ENCODE measurements around the gene A2ML1. TPM values are rescaled to one million over a fixed set of nuclear protein-coding genes. Genes with fewer than 3 reads are reported as not detected.
"Not testable (repeated sequence)": the region's sequence is repeated elsewhere in the genome, so short reads cannot be mapped to it uniquely, and the experiment has no call there.

Gene A2ML1
- total and polyA plus RNA-seq, 2 donors (not counting 1 experiment from before 2014, with no cell fraction given) = not detected

DNA sequence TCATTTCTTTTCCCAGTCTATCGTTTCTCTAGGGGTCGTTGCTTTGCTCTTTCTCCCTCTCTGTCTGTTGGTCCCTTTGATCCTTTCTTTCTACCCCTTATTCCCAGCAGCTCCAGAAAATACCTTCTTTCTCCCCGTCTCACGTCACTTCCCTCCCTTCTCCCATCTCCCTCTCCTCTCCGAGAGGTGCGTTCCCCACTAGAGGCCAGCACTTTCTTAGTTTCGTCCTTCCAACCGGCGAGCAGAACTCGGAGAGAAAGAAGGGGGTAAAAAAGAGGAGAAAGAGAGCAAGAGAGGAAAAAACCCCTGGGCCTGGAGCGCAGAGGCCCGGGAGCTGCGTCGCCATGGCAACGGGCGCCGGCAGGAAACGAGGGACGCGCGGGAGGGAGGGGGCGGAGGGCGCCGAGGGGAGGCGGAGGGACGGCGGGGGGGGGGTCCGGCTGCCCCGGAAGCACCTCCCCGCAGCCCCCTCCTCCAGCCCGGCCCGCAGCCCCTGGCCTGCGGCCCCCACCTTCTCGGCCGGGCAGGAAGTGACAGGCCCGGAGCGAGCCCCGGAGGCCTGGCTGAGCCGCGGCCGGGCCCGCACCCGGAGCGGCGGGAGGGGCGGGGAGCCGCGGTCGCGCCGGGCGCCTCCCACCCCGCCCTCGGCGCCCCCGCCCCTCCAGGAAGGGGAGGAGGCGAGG, 91.8 kb downstream of the A2ML1 start, which contains the start of gene PHC1:
TSS of gene PHC1 (plus strand) at position 477 of the 683 bp plus-strand sequence. CDS start 3,169 bp downstream, outside the sequence.
- TF ChIP-seq, protein P1, sequence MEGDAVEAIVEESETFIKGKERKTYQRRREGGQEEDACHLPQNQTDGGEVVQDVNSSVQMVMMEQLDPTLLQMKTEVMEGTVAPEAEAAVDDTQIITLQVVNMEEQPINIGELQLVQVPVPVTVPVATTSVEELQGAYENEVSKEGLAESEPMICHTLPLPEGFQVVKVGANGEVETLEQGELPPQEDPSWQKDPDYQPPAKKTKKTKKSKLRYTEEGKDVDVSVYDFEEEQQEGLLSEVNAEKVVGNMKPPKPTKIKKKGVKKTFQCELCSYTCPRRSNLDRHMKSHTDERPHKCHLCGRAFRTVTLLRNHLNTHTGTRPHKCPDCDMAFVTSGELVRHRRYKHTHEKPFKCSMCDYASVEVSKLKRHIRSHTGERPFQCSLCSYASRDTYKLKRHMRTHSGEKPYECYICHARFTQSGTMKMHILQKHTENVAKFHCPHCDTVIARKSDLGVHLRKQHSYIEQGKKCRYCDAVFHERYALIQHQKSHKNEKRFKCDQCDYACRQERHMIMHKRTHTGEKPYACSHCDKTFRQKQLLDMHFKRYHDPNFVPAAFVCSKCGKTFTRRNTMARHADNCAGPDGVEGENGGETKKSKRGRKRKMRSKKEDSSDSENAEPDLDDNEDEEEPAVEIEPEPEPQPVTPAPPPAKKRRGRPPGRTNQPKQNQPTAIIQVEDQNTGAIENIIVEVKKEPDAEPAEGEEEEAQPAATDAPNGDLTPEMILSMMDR (conservative IDR thresholded peaks at IDR 0.05 in 1 of 2, IDR thresholded peaks at IDR 0.05 in 1 of 2; ENCODE audit: low read depth in 1 of 2, low read length in 2 of 2) = peak; percentile 52 to 53

DNA sequence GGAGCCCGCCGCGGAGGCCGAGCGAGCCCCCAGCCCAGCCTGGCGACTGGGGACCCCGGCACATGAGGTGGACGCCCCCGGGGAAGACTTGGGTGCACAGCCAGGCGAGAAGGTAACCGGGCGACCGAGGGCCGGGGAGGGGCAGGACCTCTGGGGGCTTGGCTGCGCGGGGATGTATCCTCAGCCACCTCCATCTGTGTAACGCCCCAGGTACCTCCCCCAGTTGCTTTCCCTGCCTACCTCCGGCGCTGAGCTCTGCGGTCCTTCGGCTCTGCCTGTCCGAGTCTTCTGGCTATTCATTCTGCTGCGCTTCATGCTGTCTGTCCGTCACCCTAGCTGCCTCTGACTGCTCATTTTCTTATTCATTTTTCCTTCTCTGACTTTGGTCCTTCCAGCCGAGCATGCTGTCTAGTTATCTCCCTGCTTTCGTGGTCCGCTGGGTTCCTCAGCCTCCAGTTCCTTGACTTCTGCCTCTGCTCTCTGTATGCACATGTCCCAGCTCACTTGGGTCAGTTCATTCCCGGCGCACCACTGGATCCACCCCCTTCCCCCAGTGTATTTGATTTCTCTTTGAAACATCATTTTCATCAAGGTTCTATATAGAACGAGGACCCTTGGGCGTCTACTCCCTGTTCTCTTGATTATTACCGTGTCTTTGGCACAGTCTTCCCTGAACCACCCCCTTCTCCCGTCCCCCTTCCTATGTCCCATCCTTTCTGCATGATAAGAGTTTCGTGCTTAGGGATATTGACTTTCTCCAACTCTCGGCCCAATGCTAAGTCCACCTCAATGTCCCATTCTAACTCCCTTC, 92.5 kb downstream of the A2ML1 start:
- no peaks in the 10 kb centered on the region for H3K36me3 ChIP-seq (ENCODE audit: control insufficient read depth, insufficient read depth, low read length)
- no peaks in the 10 kb centered on the region for H4K20me1 ChIP-seq (ENCODE audit: control insufficient read depth, extremely low read depth, insufficient read depth, low read length)
- H3K4me3 ChIP-seq (replicated peaks in 1 of 4; ENCODE audit: control extremely low read depth in 1 of 4, insufficient read depth in 1 of 4, low read depth in 3 of 4, low read length in 4 of 4) = peak overlapping the region; percentile 77 to 93 (median 85)
- no peaks in the 10 kb centered on the region for H3K9me3 ChIP-seq (ENCODE audit: control insufficient read depth, insufficient read depth, low read depth, low read length)
- peak overlapping the region; percentile 98 for H3K4me2 ChIP-seq (ENCODE audit: extremely low read depth, insufficient read depth, low read length)
- peak overlapping the region; percentile 60 for H3K9ac ChIP-seq (ENCODE audit: insufficient read depth, low read length)
- H3K79me2 ChIP-seq (ENCODE audit: control insufficient read depth, insufficient read depth, low read length) = no peaks in the 10 kb centered on the region
- no peaks in the 10 kb centered on the region for H3K27me3 ChIP-seq (ENCODE audit: control insufficient read depth, insufficient read depth, low read length)
- peak overlapping the region; percentile 60 for H3K27ac ChIP-seq (ENCODE audit: insufficient read depth, low read length)
- no peak for TF ChIP-seq EZH2 (IDR thresholded peaks at IDR 0.05; ENCODE audit: low read length, missing control alignments)
- TF ChIP-seq, protein P1 (conservative IDR thresholded peaks at IDR 0.05 in 1 of 2, IDR thresholded peaks at IDR 0.05 in 1 of 2; ENCODE audit: low read depth in 1 of 2, low read length in 2 of 2) = no peak
- H3K4me1 ChIP-seq (ENCODE audit: control insufficient read depth, extremely low read depth, insufficient read depth, low read length) = peaks cover 2% of the 10 kb centered on the region
- peak overlapping the region; percentile 92 for H2AFZ ChIP-seq (ENCODE audit: low read length)
- DNase-seq (ENCODE audit: low read depth in 2 of 2) = peak; percentile 26 to 63

More for the DNA sequence above, 91.8 kb downstream of the A2ML1 start, which contains the start of gene PHC1:
- not testable (repeated sequence) for H3K36me3 ChIP-seq (ENCODE audit: control insufficient read depth, insufficient read depth, low read length); H3K9me3 ChIP-seq (ENCODE audit: control insufficient read depth, insufficient read depth, low read depth, low read length); H4K20me1 ChIP-seq (ENCODE audit: control insufficient read depth, extremely low read depth, insufficient read depth, low read length); H3K27me3 ChIP-seq (ENCODE audit: control insufficient read depth, insufficient read depth, low read length); H3K79me2 ChIP-seq (ENCODE audit: control insufficient read depth, insufficient read depth, low read length); H3K4me1 ChIP-seq (ENCODE audit: control insufficient read depth, extremely low read depth, insufficient read depth, low read length)
- H3K4me3 ChIP-seq (replicated peaks in 1 of 4; ENCODE audit: control extremely low read depth in 1 of 4, insufficient read depth in 1 of 4, low read depth in 3 of 4, low read length in 4 of 4) = peak within 1 kb of the TSS; percentile 77 to 93 (median 85)
- peak within 1 kb of the TSS; percentile 60 for H3K9ac ChIP-seq (ENCODE audit: insufficient read depth, low read length)
- peak; percentile 72 to 73 for DNase-seq (ENCODE audit: low read depth in 2 of 2)
- peak within 1 kb of the TSS; percentile 98 for H3K4me2 ChIP-seq (ENCODE audit: extremely low read depth, insufficient read depth, low read length)
- H3K27ac ChIP-seq (ENCODE audit: insufficient read depth, low read length) = peak within 1 kb of the TSS; percentile 91
- H2AFZ ChIP-seq (ENCODE audit: low read length) = peak within 1 kb of the TSS; percentile 92

DNA sequence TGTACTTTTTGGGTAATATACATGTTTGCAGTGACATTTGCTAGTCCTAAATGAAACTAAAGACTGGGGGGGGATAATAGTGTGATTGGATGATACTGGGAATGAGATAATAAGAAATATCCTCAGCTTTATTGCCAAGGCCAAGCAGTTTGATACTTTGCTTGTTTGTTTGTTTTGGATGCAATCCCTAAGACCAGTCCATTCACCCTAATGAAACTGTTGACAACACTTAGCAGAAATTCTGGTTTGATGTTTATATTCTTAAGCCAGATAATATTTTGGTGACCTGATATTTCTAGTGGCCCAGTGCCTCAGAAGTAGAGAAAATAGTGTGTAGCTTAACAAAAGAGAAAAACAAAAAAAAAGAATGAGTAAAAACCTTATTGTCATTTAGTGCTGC, 93.7 kb downstream of the A2ML1 start:
- no peak for TF ChIP-seq EZH2 (IDR thresholded peaks at IDR 0.05; ENCODE audit: low read length, missing control alignments)
- TF ChIP-seq, protein P1 (conservative IDR thresholded peaks at IDR 0.05 in 1 of 2, IDR thresholded peaks at IDR 0.05 in 1 of 2; ENCODE audit: low read depth in 1 of 2, low read length in 2 of 2) = no peak
- Histone ChIP-seq H3K9ac (ENCODE audit: insufficient read depth, low read length) (no peak overlapping the region), H3K4me1 (ENCODE audit: control insufficient read depth, extremely low read depth, insufficient read depth, low read length) (peaks cover 2% of the 10 kb centered on the region), H2AFZ (ENCODE audit: low read length) (no peak overlapping the region), H3K27ac (ENCODE audit: insufficient read depth, low read length) (no peak overlapping the region), H3K36me3 (ENCODE audit: control insufficient read depth, insufficient read depth, low read length) (no peaks in the 10 kb centered on the region), H3K9me3 (ENCODE audit: control insufficient read depth, insufficient read depth, low read depth, low read length) (no peaks in the 10 kb centered on the region), H3K4me2 (ENCODE audit: extremely low read depth, insufficient read depth, low read length) (peak overlapping the region; percentile 76), H3K79me2 (ENCODE audit: control insufficient read depth, insufficient read depth, low read length) (no peaks in the 10 kb centered on the region), H3K4me3 (replicated peaks in 1 of 4; ENCODE audit: control extremely low read depth in 1 of 4, insufficient read depth in 1 of 4, low read depth in 3 of 4, low read length in 4 of 4) (peak overlapping the region in 3 of 4 experiments; percentile 77 to 93 (median 83)), H4K20me1 (ENCODE audit: control insufficient read depth, extremely low read depth, insufficient read depth, low read length) (no peaks in the 10 kb centered on the region), H3K27me3 (ENCODE audit: control insufficient read depth, insufficient read depth, low read length) (no peaks in the 10 kb centered on the region)
- no peak for DNase-seq (ENCODE audit: low read depth in 2 of 2)

Measured in fibroblast of lung (primary cell).